ENCODE measurements around the gene INTS4.
"Not testable (repeated sequence)": the region's sequence is repeated elsewhere in the genome, so short reads cannot be mapped to it uniquely, and the experiment has no call there.

The INTS4 gene

DNA sequence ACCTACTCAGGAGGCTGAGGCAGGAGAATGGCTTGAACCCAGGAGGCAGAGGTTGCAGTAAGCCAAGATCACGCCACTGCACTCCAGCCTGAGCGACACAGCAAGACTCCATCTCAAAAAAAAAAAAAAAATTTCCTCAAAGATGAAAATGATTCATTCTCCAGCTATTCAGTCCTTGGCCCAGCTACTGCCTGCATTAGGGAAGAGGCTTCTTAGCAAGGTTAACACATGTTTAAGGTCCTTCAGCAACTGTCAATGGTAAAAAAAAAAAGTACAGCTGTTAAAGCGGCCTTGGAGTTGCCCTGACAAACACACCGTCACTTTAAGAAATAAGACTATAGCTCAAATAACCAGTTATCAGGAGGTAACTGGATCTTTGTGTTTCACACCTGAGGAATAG is 116.2 kb downstream of the INTS4 start:
- not testable (repeated sequence) for H3K9ac ChIP-seq (ENCODE audit: low read depth, low read length, poor library complexity); H4K8ac ChIP-seq (ENCODE audit: low read depth, low read length); H3K4ac ChIP-seq (ENCODE audit: low read length); H4K91ac ChIP-seq (ENCODE audit: low read depth, low read length, poor library complexity); H3K4me2 ChIP-seq (ENCODE audit: insufficient read depth, low read length, poor library complexity, severe bottlenecking); H3K27me3 ChIP-seq (ENCODE audit: control insufficient read depth in 3 of 3, insufficient read depth in 3 of 3, low read depth in 1 of 3, low read length in 3 of 3); H2BK12ac ChIP-seq (ENCODE audit: low read length); H3K4me3 ChIP-seq (ENCODE audit: low read length in 2 of 2); H3K9me3 ChIP-seq (replicated peaks in 1 of 2; ENCODE audit: control insufficient read depth in 2 of 2, insufficient read depth in 1 of 2, low read depth in 1 of 2, low read length in 2 of 2); H2AK5ac ChIP-seq (ENCODE audit: low read depth, low read length); H3K4me1 ChIP-seq (ENCODE audit: control insufficient read depth in 2 of 2, insufficient read depth in 1 of 2, low read depth in 1 of 2, low read length in 2 of 2); H3K23ac ChIP-seq (ENCODE audit: low read depth, low read length, poor library complexity); H3K79me1 ChIP-seq (ENCODE audit: low read depth, low read length); H3K14ac ChIP-seq (ENCODE audit: low read length); H3K27ac ChIP-seq (replicated peaks; ENCODE audit: low read length); DNase-seq (ENCODE audit: low spot score); H2BK15ac ChIP-seq (ENCODE audit: low read length); H2BK120ac ChIP-seq (ENCODE audit: low read depth, low read length); H3K18ac ChIP-seq (ENCODE audit: low read length); H2BK5ac ChIP-seq (ENCODE audit: low read length); H2AFZ ChIP-seq (ENCODE audit: low read length)
- H3K36me3 ChIP-seq (replicated peaks in 1 of 2; ENCODE audit: control insufficient read depth in 2 of 2, insufficient read depth in 2 of 2, low read length in 2 of 2), result peaks cover 19 to 90% of the 10 kb centered on the region in 2 donors
- WGBS, 2 donors (ENCODE audit: extremely low coverage in 2 of 2, insufficient read length in 2 of 2, insufficient replicate concordance in 1 of 2), result no CpG with 5 or more reads among the region's 4 CpGs

DNA sequence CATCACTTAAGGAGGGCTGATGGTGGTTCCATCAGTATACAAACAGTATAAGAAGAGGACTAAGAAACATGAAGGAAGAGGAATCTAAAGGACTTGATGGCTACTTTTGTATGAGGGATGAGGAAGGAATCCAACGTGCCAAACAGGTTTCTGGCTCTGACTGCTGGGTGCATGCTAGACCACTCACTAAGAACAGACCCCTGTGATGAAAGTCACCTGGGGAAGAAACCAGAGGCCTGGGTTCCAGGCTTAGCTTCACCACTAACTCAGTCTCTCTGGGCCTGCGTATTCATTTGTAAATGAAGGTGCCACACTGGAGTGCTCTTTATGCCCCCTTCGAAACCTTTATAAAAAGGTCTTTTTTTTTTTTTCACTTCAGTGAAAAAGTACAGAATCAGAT is 118.4 kb downstream of the INTS4 start:
- H2BK12ac ChIP-seq (ENCODE audit: low read length), result no peak overlapping the region
- H3K79me1 ChIP-seq (ENCODE audit: low read depth, low read length), result no peaks in the 10 kb centered on the region
- peaks cover 15 to 85% of the 10 kb centered on the region in 2 donors for H3K36me3 ChIP-seq (replicated peaks in 1 of 2; ENCODE audit: control insufficient read depth in 2 of 2, insufficient read depth in 2 of 2, low read length in 2 of 2)
- no peak overlapping the region for H3K23ac ChIP-seq (ENCODE audit: low read depth, low read length, poor library complexity)
- no CpG with 5 or more reads among the region's 3 CpGs for WGBS, 2 donors (ENCODE audit: extremely low coverage in 2 of 2, insufficient read length in 2 of 2, insufficient replicate concordance in 1 of 2)
- no peak overlapping the region for H2BK5ac ChIP-seq (ENCODE audit: low read length)
- no peak overlapping the region for H3K18ac ChIP-seq (ENCODE audit: low read length)
- no peak overlapping the region for H3K14ac ChIP-seq (ENCODE audit: low read length)
- H2AK5ac ChIP-seq (ENCODE audit: low read depth, low read length), result no peak overlapping the region
- no peaks in the 10 kb centered on the region for H3K4me1 ChIP-seq (ENCODE audit: control insufficient read depth in 2 of 2, insufficient read depth in 1 of 2, low read depth in 1 of 2, low read length in 2 of 2)
- H3K4me3 ChIP-seq (ENCODE audit: low read length in 2 of 2), result no peak overlapping the region
- DNase-seq (ENCODE audit: low spot score), result no peak
- H3K4ac ChIP-seq (ENCODE audit: low read length), result no peak overlapping the region
- no peak overlapping the region for H2BK15ac ChIP-seq (ENCODE audit: low read length)
- no peak overlapping the region for H3K27ac ChIP-seq (replicated peaks; ENCODE audit: low read length)
- H3K9me3 ChIP-seq (replicated peaks in 1 of 2; ENCODE audit: control insufficient read depth in 2 of 2, insufficient read depth in 1 of 2, low read depth in 1 of 2, low read length in 2 of 2), result no peaks in the 10 kb centered on the region
- H3K27me3 ChIP-seq (ENCODE audit: control insufficient read depth in 3 of 3, insufficient read depth in 3 of 3, low read depth in 1 of 3, low read length in 3 of 3), result no peaks in the 10 kb centered on the region
- H3K9ac ChIP-seq (ENCODE audit: low read depth, low read length, poor library complexity), result no peak overlapping the region
- no peak overlapping the region for H4K8ac ChIP-seq (ENCODE audit: low read depth, low read length)
- no peak overlapping the region for H4K91ac ChIP-seq (ENCODE audit: low read depth, low read length, poor library complexity)
- H2AFZ ChIP-seq (ENCODE audit: low read length), result no peak overlapping the region
- H3K4me2 ChIP-seq (ENCODE audit: insufficient read depth, low read length, poor library complexity, severe bottlenecking), result no peak overlapping the region
- H2BK120ac ChIP-seq (ENCODE audit: low read depth, low read length), result no peak overlapping the region

DNA sequence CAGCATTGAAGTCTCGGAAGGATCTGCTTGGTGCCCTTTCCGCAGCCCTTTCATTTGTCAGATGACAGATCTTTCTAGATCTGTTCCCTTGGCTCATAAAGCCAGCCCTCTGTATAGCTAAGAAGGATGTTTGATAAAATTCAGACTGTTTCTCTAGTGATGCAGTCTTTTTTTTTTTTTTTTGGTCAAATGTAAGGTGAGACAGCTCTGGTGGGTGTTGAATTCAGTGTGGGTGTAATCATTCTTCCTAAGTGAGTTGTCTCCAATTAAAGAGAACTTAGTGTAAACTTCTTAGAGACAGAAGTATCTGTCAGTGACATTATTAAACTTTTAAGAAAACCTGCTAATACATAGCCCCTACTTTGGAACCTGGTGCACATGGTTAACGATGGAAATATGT is 120.3 kb downstream of the INTS4 start:
- Histone ChIP-seq H2AK5ac (ENCODE audit: low read depth, low read length) (no peak overlapping the region), H3K23ac (ENCODE audit: low read depth, low read length, poor library complexity) (no peak overlapping the region), H2AFZ (ENCODE audit: low read length) (no peak overlapping the region), H3K9me3 (replicated peaks in 1 of 2; ENCODE audit: control insufficient read depth in 2 of 2, insufficient read depth in 1 of 2, low read depth in 1 of 2, low read length in 2 of 2) (no peaks in the 10 kb centered on the region), H3K36me3 (replicated peaks in 1 of 2; ENCODE audit: control insufficient read depth in 2 of 2, insufficient read depth in 2 of 2, low read length in 2 of 2) (peaks cover 14 to 79% of the 10 kb centered on the region in 2 donors), H3K27me3 (ENCODE audit: control insufficient read depth in 3 of 3, insufficient read depth in 3 of 3, low read depth in 1 of 3, low read length in 3 of 3) (no peaks in the 10 kb centered on the region), H4K8ac (ENCODE audit: low read depth, low read length) (no peak overlapping the region), H3K9ac (ENCODE audit: low read depth, low read length, poor library complexity) (no peak overlapping the region), H3K4me2 (ENCODE audit: insufficient read depth, low read length, poor library complexity, severe bottlenecking) (no peak overlapping the region), H2BK12ac (ENCODE audit: low read length) (no peak overlapping the region), H3K79me1 (ENCODE audit: low read depth, low read length) (no peaks in the 10 kb centered on the region), H3K4me1 (ENCODE audit: control insufficient read depth in 2 of 2, insufficient read depth in 1 of 2, low read depth in 1 of 2, low read length in 2 of 2) (no peaks in the 10 kb centered on the region), H3K18ac (ENCODE audit: low read length) (no peak overlapping the region), H3K4me3 (ENCODE audit: low read length in 2 of 2) (no peak overlapping the region), H4K91ac (ENCODE audit: low read depth, low read length, poor library complexity) (no peak overlapping the region), H3K27ac (replicated peaks; ENCODE audit: low read length) (no peak overlapping the region), H2BK5ac (ENCODE audit: low read length) (no peak overlapping the region), H2BK15ac (ENCODE audit: low read length) (no peak overlapping the region), H3K4ac (ENCODE audit: low read length) (no peak overlapping the region), H3K14ac (ENCODE audit: low read length) (no peak overlapping the region), H2BK120ac (ENCODE audit: low read depth, low read length) (no peak overlapping the region)
- DNase-seq (ENCODE audit: low spot score), result no peak
- no CpG with 5 or more reads among the region's 3 CpGs for WGBS, 2 donors (ENCODE audit: extremely low coverage in 2 of 2, insufficient read length in 2 of 2, insufficient replicate concordance in 1 of 2)

DNA sequence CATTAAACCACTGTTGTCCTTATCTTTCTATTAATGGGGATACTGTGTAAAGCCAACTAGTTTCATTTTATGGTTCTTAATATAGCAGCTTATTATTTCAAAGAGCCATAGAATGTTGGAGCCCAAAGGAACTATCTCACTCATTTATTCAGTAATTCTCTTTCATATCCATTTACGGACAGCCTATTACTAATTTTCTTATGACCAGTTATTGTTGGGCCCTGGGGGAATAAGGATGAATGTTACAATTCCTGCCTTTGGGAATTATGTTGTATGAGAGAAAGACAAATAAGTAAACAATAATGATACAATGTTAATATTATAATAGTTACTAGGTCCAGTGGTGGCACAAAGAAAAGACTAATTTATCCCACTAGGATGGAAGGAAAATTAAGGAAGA is 121.1 kb downstream of the INTS4 start:
- H3K27me3 ChIP-seq (ENCODE audit: control insufficient read depth in 3 of 3, insufficient read depth in 3 of 3, low read depth in 1 of 3, low read length in 3 of 3), result no peaks in the 10 kb centered on the region
- H3K79me1 ChIP-seq (ENCODE audit: low read depth, low read length), result no peaks in the 10 kb centered on the region
- H4K8ac ChIP-seq (ENCODE audit: low read depth, low read length), result no peak overlapping the region
- no peak overlapping the region for H3K4me3 ChIP-seq (ENCODE audit: low read length in 2 of 2)
- no peak overlapping the region for H2BK120ac ChIP-seq (ENCODE audit: low read depth, low read length)
- no peak overlapping the region for H3K9ac ChIP-seq (ENCODE audit: low read depth, low read length, poor library complexity)
- WGBS, 2 donors (ENCODE audit: extremely low coverage in 2 of 2, insufficient read length in 2 of 2, insufficient replicate concordance in 1 of 2), result no CpG with 5 or more reads among the region's 1 CpG
- no peak overlapping the region for H3K14ac ChIP-seq (ENCODE audit: low read length)
- no peak overlapping the region for H2BK5ac ChIP-seq (ENCODE audit: low read length)
- H3K18ac ChIP-seq (ENCODE audit: low read length), result no peak overlapping the region
- H2AK5ac ChIP-seq (ENCODE audit: low read depth, low read length), result no peak overlapping the region
- no peak overlapping the region for H3K4ac ChIP-seq (ENCODE audit: low read length)
- no peak overlapping the region for H3K4me2 ChIP-seq (ENCODE audit: insufficient read depth, low read length, poor library complexity, severe bottlenecking)
- H2BK15ac ChIP-seq (ENCODE audit: low read length), result no peak overlapping the region
- H4K91ac ChIP-seq (ENCODE audit: low read depth, low read length, poor library complexity), result no peak overlapping the region
- H3K23ac ChIP-seq (ENCODE audit: low read depth, low read length, poor library complexity), result no peak overlapping the region
- peaks cover 0 to 3% of the 10 kb centered on the region in 2 donors for H3K9me3 ChIP-seq (replicated peaks in 1 of 2; ENCODE audit: control insufficient read depth in 2 of 2, insufficient read depth in 1 of 2, low read depth in 1 of 2, low read length in 2 of 2)
- H3K4me1 ChIP-seq (ENCODE audit: control insufficient read depth in 2 of 2, insufficient read depth in 1 of 2, low read depth in 1 of 2, low read length in 2 of 2), result no peaks in the 10 kb centered on the region
- H3K36me3 ChIP-seq (replicated peaks in 1 of 2; ENCODE audit: control insufficient read depth in 2 of 2, insufficient read depth in 2 of 2, low read length in 2 of 2), result peaks cover 12 to 71% of the 10 kb centered on the region in 2 donors
- DNase-seq (ENCODE audit: low spot score), result no peak
- H3K27ac ChIP-seq (replicated peaks; ENCODE audit: low read length), result no peak overlapping the region
- no peak overlapping the region for H2BK12ac ChIP-seq (ENCODE audit: low read length)
- H2AFZ ChIP-seq (ENCODE audit: low read length), result no peak overlapping the region

Measured in neuronal stem cell (in vitro differentiated cells).